Measurements from ENCODE around the gene ABAT.

ABAT gene

GRCh38 chr16:8674413-8675022, at the start of gene ABAT:
TSS of gene ABAT (plus strand) at chr16:8674617. CDS start at chr16:8735740, 61,123 bp downstream.
- DNase-seq: peak; percentile 86

DNA sequence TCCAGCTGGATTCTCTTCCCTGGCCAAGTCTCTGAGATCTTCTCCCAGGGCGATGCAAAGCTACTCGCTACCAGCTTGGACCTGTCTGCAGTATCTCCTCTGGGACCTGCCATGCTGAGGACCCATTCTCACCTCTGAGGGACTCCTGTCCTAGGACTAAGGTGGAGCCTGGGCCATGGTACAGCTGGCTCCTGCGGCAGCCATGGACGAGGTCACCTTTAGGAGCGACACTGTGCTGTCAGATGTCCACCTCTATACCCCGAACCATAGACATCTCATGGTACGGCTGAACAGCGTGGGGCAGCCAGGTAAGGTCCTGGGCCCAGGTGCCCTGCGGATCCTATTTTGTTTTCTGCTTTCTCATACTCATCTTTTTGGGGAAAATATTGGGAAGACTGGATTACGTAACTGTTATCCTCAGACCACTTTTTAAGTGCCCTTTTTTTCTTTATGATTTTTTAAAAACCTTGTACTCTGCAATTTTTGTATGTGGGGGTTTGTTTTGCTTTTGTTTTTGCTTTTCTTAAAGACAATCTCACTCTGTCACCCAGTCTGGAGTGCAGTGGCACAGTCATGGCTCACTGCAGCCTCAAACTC, 48.8 kb upstream of the ABAT start:
- DNase-seq: no peak

GRCh38 chr16:8626946-8627345, 47.5 kb upstream of the ABAT start:
- DNase-seq: no peak

GRCh38 chr16:8627456-8627855, 47.0 kb upstream of the ABAT start:
- no peak for DNase-seq

GRCh38 chr16:8628981-8629725, 45.3 kb upstream of the ABAT start:
- DNase-seq: no peak

DNA sequence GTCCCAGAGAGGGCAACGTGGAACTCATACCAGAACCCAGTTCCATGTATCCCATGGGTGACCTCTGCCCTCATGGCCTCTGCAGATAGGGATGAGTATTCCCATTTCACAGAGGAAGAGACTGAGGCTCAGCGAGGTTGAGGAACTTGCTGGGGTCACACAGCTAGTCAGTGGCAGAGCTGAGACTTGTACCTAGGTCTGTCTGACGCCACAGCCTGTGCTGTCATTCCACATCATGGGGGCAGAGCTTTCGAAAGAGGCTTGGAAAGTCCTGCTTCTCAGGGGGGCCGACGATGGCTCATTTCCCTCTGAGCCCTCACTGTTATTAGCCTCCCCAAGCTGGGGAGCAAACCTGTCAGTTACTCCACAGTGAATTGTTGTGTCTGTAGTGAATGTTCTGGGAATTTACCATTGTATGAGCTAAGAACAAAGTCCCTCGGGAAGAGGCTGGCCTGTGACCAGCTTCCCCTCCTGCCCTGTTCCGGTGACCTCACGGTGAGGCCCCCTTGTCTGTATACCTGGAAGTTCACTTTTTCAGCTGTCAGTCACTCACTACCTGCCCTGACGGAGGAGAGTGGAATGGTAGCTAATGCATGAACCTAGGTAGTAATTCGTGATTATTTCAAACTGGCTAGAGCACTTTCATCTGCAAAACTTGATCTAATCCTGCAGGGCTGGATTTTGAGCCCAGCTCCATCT, 44.0 kb upstream of the ABAT start:
- no peak for DNase-seq

- DNase-seq: no peak
Measured at GRCh38 chr16:8631373-8631772, 43.0 kb upstream of the ABAT start.

DNA sequence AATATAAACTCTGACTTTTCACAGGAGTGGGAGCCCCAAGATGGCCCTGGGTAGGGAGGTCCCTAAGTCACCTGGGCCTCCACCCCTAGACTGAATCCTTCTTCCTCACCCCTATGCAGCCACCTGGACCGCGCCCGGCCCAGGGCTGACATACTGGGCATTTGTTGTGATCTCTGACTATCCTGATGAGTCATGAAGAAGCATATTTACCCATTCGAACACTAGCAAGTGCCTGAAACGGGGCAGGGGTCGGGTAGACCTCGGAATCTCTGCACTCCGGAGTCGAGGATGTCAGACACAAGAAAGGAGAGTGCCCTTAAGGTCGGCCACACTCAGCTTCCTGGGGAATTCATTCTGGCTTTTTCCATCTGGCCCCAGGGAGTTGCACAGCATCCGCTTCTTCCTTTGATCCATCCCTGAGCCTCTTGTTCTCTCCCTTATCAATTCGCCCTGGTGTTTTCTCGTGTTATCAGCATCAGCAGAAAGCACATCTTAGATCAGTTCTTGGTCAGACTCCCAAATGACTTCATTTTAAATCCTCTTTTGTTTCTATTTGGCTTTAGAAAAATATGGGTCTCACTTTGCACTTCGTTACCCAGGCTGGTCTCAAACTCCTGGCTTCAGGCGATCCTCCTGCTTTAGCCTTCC, 42.5 kb upstream of the ABAT start:
- no peak for DNase-seq

DNA sequence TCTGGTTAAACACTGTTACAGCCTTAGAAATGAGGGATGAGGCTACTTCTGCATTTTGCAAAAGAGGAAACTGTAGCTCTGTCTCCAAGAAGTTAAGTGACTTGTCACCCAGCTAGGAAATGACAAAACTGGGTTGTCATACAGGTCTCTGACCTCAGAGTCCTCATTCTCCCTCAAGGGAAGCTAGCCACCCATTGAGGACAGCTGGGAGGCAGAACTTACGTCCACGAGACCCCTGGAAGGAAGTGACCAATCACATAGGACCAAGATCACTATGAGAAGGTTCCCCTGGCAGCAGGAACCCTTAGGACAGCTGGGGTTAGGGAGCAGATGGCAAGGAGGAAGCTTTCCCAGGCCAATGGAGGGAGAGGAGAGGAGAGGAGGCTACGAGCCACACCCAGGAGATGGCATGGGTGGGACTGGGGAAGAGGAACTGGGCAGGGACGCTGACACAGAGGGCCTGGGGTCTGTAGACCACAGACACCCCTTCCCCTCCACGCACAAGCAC, 41.7 kb upstream of the ABAT start:
- no peak for DNase-seq

DNA sequence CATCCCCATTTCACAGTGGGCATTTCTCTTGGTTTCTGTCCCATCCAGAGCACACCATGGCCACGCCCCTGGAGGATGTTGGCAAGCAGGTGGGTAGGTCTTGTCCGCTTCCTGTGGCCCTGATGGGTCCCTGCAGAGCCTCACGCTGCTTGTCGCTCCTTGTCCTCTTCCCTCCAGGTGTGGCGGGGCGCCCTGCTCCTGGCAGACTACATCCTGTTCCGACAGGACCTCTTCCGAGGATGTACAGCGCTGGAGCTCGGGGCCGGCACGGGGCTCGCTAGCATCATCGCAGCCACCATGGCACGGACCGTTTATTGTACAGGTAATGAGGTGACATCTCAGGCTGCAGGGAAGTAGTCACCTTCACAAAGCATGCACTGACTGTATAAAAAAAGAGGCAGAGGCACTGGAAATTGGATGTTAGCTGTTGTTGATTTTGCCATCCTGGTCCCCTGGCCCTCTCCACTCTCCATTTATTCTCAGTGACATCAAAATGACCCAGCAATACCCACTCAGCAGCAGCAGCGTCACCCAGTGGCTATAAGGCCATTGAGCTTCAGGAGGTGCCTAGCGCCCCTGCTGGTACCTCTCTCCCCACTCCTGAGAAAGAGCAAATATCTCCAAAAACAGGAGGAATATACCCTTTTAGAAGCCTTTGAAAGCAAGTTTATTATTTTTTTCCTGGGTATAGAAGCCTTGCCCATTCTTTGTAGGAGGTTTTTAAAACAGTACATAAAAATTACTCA, 39.3 kb upstream of the ABAT start:
- no peak for DNase-seq

- no peak for DNase-seq
Measured at GRCh38 chr16:8639694-8640093, 34.7 kb upstream of the ABAT start.

DNA sequence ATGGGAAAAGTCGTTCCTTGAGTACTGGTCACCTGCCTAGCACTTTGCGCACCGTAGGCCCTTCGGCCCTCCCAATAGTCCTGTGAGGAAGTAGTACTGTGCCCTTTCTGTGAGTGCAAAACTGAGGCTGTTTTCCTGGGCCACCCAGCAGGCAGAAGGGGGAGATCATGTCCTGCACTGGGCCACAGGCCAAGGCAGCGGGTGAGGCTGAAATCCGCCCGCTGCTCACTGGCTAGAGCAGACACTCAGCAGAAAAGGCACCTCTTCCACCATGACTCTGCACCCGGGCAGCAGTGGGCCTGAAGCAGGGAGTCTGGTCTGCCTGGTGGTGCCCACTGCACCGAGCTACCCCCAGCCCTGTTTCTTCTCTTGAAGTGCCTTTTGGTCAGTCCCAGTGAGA, 32.7 kb upstream of the ABAT start:
- DNase-seq: no peak

DNA sequence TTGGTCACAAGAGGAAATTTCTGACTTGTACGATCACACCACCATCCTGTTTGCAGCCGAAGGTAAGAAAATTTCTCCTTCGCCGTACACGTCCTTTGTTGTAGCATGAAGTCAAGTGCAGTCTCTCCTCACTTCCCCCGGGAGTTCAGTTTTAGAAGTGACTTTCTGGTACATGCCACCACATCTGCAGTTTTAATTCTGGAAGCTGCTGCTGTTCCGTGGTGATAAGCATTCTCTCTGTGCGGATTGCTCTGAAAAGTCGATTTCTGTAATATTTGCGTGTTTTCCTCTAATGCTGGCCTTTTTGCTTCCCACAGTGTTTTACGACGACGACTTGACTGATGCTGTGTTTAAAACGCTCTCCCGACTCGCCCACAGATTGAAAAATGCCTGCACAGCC, 32.3 kb upstream of the ABAT start:
- no peak for DNase-seq

DNA sequence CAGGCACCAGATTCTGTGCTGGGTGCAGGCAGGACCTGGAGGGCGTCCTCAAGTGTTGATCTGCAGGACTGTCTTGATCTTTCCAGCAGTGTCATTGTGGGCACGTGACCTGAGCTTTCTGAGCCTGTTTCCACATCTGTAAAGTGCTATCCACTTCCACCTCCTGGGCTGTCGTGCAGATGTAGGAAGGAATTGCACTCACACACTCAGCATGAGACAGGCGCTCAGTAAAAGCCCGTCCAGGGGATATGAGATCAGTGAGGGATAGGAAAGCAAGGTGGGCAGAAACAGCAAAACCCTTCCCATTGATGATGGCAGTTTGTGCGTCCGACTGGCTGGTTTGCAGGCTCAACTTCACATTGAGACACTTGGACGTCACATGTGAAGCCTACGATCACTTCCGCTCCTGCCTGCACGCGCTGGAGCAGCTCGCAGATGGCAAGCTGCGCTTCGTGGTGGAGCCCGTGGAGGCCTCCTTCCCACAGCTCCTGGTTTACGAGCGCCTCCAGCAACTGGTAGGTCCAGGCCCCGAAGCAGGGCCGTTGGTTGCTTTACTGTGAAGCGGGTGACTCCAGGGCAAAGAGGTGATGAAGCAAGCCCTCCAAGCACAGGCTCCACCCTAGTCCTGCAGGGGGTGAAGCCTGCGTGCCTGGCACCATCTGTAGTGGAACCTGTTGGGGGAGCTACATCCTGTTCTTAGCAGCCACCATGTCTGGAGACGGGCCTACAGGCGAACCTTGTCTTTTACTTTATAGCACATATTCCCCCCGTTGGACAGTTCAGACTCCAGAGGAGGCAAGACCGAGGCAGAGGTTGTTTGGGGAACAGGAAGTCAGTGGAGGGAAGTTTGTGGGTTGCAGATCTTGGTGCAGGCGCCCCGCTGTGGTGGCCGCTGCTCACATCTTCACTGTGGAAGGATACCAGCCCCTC, 29.9 kb upstream of the ABAT start:
- DNase-seq: no peak

- no peak for DNase-seq
Measured at GRCh38 chr16:8645141-8645521, 29.3 kb upstream of the ABAT start.

DNA sequence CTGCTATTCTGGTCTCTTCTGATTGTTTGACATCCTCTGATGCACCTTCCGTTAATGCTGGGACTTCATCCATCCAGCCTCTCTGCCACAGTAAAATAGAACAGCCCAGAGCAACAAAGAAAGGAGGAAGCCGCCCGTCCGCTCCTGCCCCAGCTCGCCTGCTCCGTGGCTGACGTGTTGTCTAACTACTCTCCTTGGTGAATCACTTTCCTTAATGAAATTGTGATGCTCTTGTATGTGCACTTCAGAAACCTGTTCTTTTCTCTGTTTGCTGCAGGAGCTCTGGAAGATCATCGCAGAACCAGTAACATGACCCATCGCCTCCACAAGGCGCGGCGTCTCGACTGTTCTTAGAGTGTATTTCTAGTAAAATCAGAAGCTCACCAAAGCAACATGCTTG, 28.6 kb upstream of the ABAT start:
- no peak for DNase-seq

DNA sequence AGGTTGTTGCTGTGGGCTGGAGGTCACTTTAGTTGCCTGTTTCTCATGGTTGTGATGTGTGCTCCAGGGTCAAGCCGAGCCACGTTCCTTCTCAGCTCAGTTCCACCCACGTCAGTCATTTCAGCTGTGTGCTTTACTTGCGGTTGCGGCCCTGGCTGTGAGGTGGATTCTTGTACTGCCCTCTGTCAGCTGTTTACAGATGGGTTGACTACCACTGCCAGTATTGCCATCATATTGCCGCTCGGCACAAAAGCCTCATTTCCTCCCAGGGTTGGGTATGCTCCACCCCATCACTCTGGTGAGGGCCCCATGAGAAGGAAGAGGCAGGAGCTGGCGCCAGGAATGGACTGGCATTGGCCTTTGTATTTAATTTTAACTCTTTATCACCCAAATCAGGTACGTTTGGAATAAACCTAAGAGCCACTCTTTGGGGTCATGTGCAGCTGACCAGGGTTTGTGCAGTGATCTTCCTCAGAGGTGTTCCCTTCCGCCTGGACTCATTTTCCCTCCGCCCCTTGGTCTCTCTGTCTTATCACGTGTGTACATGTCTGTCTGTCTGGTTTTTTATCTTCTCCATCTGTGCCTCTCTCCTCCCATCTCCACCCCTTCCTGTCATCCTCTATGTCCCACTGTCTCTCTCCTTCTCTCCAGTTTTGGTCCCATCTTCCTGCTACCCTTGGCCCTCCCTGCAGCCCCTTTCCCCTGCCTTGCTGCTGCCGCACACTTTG, 27.9 kb upstream of the ABAT start:
- DNase-seq: no peak

DNA sequence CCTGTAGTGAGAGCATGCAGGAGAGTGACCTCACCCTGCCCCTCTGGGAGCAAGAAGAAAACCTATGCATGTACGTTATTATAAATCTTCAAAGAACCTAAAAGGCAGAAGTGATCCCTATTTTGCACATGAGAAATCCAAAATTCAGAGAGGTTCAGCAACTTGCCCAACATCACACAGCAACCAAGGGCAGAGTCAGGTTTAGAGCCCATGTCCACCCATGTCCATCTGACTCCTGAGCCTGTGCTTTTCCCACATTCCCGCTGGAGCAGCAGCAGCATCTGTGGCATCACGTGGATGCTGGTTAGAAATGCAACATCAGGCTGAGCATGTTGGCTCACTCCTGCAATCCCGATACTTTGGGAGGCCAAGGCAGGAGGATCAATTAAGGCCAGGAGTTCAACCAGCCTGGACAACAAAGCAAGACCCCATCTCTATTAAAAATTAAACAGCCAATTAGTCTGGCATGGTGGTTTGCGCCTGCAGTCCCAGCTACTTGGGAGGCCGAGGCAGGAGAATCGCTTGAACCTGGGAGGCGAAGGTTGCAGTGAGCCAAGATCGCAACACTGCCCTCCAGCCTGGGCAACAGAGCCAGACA, 26.6 kb upstream of the ABAT start:
- no peak for DNase-seq

GRCh38 chr16:8648877-8649276, 25.5 kb upstream of the ABAT start:
- no peak for DNase-seq
